ENCODE data around the gene SLC25A36. TPM values are rescaled to one million over a fixed set of nuclear protein-coding genes. Genes with fewer than 3 reads are reported as not detected.

Gene SLC25A36
- total RNA-seq, 1 experiment from 2014 or later = 78.4 TPM

DNA sequence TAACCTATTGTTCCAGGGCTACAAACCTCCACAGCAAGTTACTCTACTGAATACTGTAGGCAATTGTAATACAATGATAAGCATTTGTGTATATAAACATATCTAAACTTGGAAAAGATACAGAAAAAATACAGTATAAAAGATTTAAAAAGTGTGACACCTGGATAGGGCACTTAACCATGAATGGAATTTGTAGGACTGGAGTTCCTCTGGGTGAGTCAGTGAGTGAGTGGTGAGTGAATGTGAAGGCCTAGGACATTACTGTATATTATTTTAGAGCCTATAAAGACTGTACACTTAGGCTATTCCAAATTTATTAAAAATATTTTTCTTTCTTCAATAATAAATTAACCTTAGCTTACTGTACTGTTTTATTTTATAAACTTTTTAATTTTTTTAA is 38.4 kb upstream of the SLC25A36 start:
- no peaks in the 10 kb centered on the region; the same call in 1 of the 2 replicates for H3K27me3 Mint-ChIP-seq (ENCODE audit: low read depth)
- ATAC-seq (no peak), DNase-seq (ENCODE audit: low spot score) (no peak)
- H3K27ac Mint-ChIP-seq = no peak overlapping the region
- H3K36me3 Mint-ChIP-seq = no peaks in the 10 kb centered on the region
- no peaks in the 10 kb centered on the region for H3K9me3 Mint-ChIP-seq
- ChIA-PET CTCF (no interaction called here), POLR2A (no interaction called here)
- TF ChIP-seq, protein P1, sequence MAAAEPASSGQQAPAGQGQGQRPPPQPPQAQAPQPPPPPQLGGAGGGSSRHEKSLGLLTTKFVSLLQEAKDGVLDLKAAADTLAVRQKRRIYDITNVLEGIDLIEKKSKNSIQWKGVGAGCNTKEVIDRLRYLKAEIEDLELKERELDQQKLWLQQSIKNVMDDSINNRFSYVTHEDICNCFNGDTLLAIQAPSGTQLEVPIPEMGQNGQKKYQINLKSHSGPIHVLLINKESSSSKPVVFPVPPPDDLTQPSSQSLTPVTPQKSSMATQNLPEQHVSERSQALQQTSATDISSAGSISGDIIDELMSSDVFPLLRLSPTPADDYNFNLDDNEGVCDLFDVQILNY (CRISPR knock-in tag; IDR thresholded peaks at IDR 0.05) = no peak
- no peak for TF ChIP-seq ESRRA (CRISPR knock-in tag; IDR thresholded peaks at IDR 0.05; ENCODE audit: borderline replicate concordance)
- TF ChIP-seq HMGA2 (CRISPR knock-in tag; IDR thresholded peaks at IDR 0.05) = no peak
- TF ChIP-seq, protein P2, sequence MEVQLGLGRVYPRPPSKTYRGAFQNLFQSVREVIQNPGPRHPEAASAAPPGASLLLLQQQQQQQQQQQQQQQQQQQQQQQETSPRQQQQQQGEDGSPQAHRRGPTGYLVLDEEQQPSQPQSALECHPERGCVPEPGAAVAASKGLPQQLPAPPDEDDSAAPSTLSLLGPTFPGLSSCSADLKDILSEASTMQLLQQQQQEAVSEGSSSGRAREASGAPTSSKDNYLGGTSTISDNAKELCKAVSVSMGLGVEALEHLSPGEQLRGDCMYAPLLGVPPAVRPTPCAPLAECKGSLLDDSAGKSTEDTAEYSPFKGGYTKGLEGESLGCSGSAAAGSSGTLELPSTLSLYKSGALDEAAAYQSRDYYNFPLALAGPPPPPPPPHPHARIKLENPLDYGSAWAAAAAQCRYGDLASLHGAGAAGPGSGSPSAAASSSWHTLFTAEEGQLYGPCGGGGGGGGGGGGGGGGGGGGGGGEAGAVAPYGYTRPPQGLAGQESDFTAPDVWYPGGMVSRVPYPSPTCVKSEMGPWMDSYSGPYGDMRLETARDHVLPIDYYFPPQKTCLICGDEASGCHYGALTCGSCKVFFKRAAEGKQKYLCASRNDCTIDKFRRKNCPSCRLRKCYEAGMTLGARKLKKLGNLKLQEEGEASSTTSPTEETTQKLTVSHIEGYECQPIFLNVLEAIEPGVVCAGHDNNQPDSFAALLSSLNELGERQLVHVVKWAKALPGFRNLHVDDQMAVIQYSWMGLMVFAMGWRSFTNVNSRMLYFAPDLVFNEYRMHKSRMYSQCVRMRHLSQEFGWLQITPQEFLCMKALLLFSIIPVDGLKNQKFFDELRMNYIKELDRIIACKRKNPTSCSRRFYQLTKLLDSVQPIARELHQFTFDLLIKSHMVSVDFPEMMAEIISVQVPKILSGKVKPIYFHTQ (CRISPR knock-in tag; IDR thresholded peaks at IDR 0.05) = no peak
- TF ChIP-seq, protein P3, sequence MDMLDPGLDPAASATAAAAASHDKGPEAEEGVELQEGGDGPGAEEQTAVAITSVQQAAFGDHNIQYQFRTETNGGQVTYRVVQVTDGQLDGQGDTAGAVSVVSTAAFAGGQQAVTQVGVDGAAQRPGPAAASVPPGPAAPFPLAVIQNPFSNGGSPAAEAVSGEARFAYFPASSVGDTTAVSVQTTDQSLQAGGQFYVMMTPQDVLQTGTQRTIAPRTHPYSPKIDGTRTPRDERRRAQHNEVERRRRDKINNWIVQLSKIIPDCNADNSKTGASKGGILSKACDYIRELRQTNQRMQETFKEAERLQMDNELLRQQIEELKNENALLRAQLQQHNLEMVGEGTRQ (CRISPR knock-in tag; IDR thresholded peaks at IDR 0.05) = no peak
- no peak for TF ChIP-seq JAZF1 (CRISPR knock-in tag; IDR thresholded peaks at IDR 0.05)
- no peak for TF ChIP-seq RELA (CRISPR knock-in tag; IDR thresholded peaks at IDR 0.05; ENCODE audit: borderline replicate concordance)
- no peak for TF ChIP-seq PRRX2 (CRISPR knock-in tag; IDR thresholded peaks at IDR 0.05)
- TF ChIP-seq NR3C1 (CRISPR knock-in tag; conservative IDR thresholded peaks at IDR 0.05; ENCODE audit: low read depth) = no peak
- no peak for TF ChIP-seq TEAD1 (CRISPR knock-in tag; IDR thresholded peaks at IDR 0.05)
- no peak for TF ChIP-seq ZNF232 (CRISPR knock-in tag; IDR thresholded peaks at IDR 0.05)
- TF ChIP-seq, protein P4, sequence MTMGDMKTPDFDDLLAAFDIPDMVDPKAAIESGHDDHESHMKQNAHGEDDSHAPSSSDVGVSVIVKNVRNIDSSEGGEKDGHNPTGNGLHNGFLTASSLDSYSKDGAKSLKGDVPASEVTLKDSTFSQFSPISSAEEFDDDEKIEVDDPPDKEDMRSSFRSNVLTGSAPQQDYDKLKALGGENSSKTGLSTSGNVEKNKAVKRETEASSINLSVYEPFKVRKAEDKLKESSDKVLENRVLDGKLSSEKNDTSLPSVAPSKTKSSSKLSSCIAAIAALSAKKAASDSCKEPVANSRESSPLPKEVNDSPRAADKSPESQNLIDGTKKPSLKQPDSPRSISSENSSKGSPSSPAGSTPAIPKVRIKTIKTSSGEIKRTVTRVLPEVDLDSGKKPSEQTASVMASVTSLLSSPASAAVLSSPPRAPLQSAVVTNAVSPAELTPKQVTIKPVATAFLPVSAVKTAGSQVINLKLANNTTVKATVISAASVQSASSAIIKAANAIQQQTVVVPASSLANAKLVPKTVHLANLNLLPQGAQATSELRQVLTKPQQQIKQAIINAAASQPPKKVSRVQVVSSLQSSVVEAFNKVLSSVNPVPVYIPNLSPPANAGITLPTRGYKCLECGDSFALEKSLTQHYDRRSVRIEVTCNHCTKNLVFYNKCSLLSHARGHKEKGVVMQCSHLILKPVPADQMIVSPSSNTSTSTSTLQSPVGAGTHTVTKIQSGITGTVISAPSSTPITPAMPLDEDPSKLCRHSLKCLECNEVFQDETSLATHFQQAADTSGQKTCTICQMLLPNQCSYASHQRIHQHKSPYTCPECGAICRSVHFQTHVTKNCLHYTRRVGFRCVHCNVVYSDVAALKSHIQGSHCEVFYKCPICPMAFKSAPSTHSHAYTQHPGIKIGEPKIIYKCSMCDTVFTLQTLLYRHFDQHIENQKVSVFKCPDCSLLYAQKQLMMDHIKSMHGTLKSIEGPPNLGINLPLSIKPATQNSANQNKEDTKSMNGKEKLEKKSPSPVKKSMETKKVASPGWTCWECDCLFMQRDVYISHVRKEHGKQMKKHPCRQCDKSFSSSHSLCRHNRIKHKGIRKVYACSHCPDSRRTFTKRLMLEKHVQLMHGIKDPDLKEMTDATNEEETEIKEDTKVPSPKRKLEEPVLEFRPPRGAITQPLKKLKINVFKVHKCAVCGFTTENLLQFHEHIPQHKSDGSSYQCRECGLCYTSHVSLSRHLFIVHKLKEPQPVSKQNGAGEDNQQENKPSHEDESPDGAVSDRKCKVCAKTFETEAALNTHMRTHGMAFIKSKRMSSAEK (CRISPR knock-in tag; IDR thresholded peaks at IDR 0.05; ENCODE audit: borderline replicate concordance) = no peak
- TF ChIP-seq, protein P5, sequence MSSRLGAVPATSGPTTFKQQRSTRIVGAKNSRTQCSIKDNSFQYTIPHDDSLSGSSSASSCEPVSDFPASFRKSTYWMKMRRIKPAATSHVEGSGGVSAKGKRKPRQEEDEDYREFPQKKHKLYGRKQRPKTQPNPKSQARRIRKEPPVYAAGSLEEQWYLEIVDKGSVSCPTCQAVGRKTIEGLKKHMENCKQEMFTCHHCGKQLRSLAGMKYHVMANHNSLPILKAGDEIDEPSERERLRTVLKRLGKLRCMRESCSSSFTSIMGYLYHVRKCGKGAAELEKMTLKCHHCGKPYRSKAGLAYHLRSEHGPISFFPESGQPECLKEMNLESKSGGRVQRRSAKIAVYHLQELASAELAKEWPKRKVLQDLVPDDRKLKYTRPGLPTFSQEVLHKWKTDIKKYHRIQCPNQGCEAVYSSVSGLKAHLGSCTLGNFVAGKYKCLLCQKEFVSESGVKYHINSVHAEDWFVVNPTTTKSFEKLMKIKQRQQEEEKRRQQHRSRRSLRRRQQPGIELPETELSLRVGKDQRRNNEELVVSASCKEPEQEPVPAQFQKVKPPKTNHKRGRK (CRISPR knock-in tag; IDR thresholded peaks at IDR 0.05; ENCODE audit: borderline replicate concordance) = no peak
- TF ChIP-seq TCF7 (CRISPR knock-in tag; IDR thresholded peaks at IDR 0.05; ENCODE audit: low read depth) = no peak
- no peak for TF ChIP-seq ZNF219 (CRISPR knock-in tag; IDR thresholded peaks at IDR 0.05; ENCODE audit: borderline replicate concordance)
- no peak overlapping the region for H3K4me3 Mint-ChIP-seq
- H3K4me1 Mint-ChIP-seq = no peaks in the 10 kb centered on the region

DNA sequence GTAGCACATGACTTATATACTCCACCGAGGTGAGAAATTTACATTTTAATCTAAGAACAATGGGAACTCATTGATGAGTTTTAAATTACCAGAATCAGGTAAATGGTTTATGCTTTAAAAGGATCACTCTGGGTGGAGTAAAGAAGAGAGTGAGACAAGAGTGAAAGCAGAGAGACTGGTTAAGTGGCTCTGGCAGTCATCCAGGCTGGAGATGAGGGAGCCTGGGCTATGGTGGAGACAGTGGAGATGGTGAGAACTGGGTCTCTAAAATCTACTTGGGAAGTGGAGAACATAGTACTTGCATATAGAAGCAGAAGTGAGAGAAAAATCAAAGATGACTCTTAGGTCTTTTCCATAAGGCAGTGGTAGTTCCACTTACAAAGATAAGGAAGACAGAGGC is 37.1 kb upstream of the SLC25A36 start:
- Mint-ChIP-seq H3K27ac (no peak overlapping the region), H3K36me3 (no peaks in the 10 kb centered on the region), H3K4me1 (no peaks in the 10 kb centered on the region), H3K9me3 (no peaks in the 10 kb centered on the region), H3K27me3 (ENCODE audit: low read depth) (no peaks in the 10 kb centered on the region; the same call in 1 of the 2 replicates), H3K4me3 (no peak overlapping the region)
- ATAC-seq (no peak), DNase-seq (ENCODE audit: low spot score) (no peak)
- POLR2A ChIA-PET = no interaction called here
- CTCF ChIA-PET = no interaction called here
- TF ChIP-seq, protein P6, sequence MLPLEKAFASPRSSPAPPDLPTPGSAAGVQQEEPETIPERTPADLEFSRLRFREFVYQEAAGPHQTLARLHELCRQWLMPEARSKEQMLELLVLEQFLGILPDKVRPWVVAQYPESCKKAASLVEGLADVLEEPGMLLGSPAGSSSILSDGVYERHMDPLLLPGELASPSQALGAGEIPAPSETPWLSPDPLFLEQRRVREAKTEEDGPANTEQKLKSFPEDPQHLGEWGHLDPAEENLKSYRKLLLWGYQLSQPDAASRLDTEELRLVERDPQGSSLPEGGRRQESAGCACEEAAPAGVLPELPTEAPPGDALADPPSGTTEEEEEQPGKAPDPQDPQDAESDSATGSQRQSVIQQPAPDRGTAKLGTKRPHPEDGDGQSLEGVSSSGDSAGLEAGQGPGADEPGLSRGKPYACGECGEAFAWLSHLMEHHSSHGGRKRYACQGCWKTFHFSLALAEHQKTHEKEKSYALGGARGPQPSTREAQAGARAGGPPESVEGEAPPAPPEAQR (CRISPR knock-in tag; IDR thresholded peaks at IDR 0.05) = no peak
- TF ChIP-seq FOXK1 (CRISPR knock-in tag; IDR thresholded peaks at IDR 0.05) (no peak), ZNF263 (CRISPR knock-in tag; IDR thresholded peaks at IDR 0.05; ENCODE audit: low read depth) (no peak)
- TF ChIP-seq, protein P7, sequence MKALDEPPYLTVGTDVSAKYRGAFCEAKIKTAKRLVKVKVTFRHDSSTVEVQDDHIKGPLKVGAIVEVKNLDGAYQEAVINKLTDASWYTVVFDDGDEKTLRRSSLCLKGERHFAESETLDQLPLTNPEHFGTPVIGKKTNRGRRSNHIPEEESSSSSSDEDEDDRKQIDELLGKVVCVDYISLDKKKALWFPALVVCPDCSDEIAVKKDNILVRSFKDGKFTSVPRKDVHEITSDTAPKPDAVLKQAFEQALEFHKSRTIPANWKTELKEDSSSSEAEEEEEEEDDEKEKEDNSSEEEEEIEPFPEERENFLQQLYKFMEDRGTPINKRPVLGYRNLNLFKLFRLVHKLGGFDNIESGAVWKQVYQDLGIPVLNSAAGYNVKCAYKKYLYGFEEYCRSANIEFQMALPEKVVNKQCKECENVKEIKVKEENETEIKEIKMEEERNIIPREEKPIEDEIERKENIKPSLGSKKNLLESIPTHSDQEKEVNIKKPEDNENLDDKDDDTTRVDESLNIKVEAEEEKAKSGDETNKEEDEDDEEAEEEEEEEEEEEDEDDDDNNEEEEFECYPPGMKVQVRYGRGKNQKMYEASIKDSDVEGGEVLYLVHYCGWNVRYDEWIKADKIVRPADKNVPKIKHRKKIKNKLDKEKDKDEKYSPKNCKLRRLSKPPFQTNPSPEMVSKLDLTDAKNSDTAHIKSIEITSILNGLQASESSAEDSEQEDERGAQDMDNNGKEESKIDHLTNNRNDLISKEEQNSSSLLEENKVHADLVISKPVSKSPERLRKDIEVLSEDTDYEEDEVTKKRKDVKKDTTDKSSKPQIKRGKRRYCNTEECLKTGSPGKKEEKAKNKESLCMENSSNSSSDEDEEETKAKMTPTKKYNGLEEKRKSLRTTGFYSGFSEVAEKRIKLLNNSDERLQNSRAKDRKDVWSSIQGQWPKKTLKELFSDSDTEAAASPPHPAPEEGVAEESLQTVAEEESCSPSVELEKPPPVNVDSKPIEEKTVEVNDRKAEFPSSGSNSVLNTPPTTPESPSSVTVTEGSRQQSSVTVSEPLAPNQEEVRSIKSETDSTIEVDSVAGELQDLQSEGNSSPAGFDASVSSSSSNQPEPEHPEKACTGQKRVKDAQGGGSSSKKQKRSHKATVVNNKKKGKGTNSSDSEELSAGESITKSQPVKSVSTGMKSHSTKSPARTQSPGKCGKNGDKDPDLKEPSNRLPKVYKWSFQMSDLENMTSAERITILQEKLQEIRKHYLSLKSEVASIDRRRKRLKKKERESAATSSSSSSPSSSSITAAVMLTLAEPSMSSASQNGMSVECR (CRISPR knock-in tag; IDR thresholded peaks at IDR 0.05; ENCODE audit: borderline replicate concordance) = no peak
